ENCODE results near the gene SKAP1.

GRCh38 chr17:48307814-48308411, 122.1 kb downstream of the SKAP1 start:
- TF ChIP-seq POLR2A (IDR thresholded peaks at IDR 0.05; ENCODE audit: low read length) (no peak), GATA1 (IDR thresholded peaks at IDR 0.05; ENCODE audit: low read depth, low read length) (no peak)

All from erythroblast (primary cell).